Endodermal cell (in vitro differentiated cells): ENCODE results near the gene IFT88. TPM values are rescaled to one million over a fixed set of nuclear protein-coding genes. Genes with fewer than 3 reads are reported as not detected.
"Not testable (repeated sequence)": the region's sequence is repeated elsewhere in the genome, so short reads cannot be mapped to it uniquely, and the experiment has no call there.

Experiments
- DNase-seq: peaks from one replicate; pipeline ENCODE4 v3.0.0-alpha.2; 2017
- H3K27ac ChIP-seq: 2 replicates; pipeline ENCODE4 v1.5.1; 2013; ENCODE audit warnings: mild to moderate bottlenecking, low read depth, low read length, moderate library complexity
- H3K27me3 ChIP-seq: 2 replicates; pipeline ENCODE4 v1.6.1; 2013; ENCODE audit warnings: mild to moderate bottlenecking, low read length, moderate library complexity; ENCODE audit not compliant: insufficient read depth, control insufficient read depth, poor library complexity, severe bottlenecking
- H3K36me3 ChIP-seq: 2 replicates; pipeline ENCODE4 v1.7.0; 2013; ENCODE audit warnings: mild to moderate bottlenecking, low read length, moderate library complexity; ENCODE audit not compliant: control insufficient read depth, insufficient read depth
- H3K4me1 ChIP-seq: one replicate; pipeline ENCODE4 v1.7.0; 2013; ENCODE audit warnings: low read length; ENCODE audit not compliant: control insufficient read depth, insufficient read depth
- H3K4me3 ChIP-seq: 2 replicates; pipeline ENCODE4 v1.5.1; 2013; ENCODE audit warnings: mild to moderate bottlenecking, low read length, moderate library complexity
- H3K9ac ChIP-seq: 2 replicates; pipeline ENCODE4 v1.6.1; 2013; ENCODE audit warnings: mild to moderate bottlenecking, low read length, moderate library complexity; ENCODE audit not compliant: poor library complexity, severe bottlenecking; ENCODE audit errors: extremely low read depth
- H3K9me3 ChIP-seq: 2 replicates; pipeline ENCODE4 v1.6.1; 2013; ENCODE audit warnings: mild to moderate bottlenecking, low read length, moderate library complexity; ENCODE audit not compliant: control insufficient read depth
- H3K27ac Mint-ChIP-seq: 2 replicates; pipeline ENCODE4 v1.8.0; 2020; ENCODE audit warnings: mixed read lengths
- H3K27me3 Mint-ChIP-seq: 2 replicates; pipeline ENCODE4 v1.8.0; 2021; ENCODE audit warnings: mild to moderate bottlenecking, mixed read lengths; ENCODE audit not compliant: insufficient read depth
- H3K36me3 Mint-ChIP-seq: 2 replicates; pipeline ENCODE4 v1.8.0; 2020; ENCODE audit warnings: low read depth, mixed read lengths
- H3K4me1 Mint-ChIP-seq: 2 replicates; pipeline ENCODE4 v1.8.0; 2020; ENCODE audit warnings: mixed read lengths
- H3K4me3 Mint-ChIP-seq: 2 replicates; pipeline ENCODE4 v1.8.0; 2020; ENCODE audit warnings: mild to moderate bottlenecking, moderate library complexity, mixed read lengths
- H3K9me3 Mint-ChIP-seq: 2 replicates; pipeline ENCODE4 v1.8.0; 2020; ENCODE audit warnings: mild to moderate bottlenecking, mixed read lengths
- WGBS, 2 experiments: methylation state at CpG; one replicate each; pipeline versions ENCODE4 v1.1.5 to v1.1.7; 2013; ENCODE audit warnings: missing lambda C conversion rate in 2 of 2, mixed read lengths in 1 of 2; ENCODE audit not compliant: insufficient coverage in 1 of 2, insufficient read length in 1 of 2; 5-methylcytosine and 5-hydroxymethylcytosine counted together
- total RNA-seq, 2 donors: library from RNA; stranded (reverse); fragmentation: NEBNext Ultra II Directional in 1 of 2; extraction: Animal tissue kit (Norgen Biotek cat#: 25700) in 1 of 2; gene quantifications; 2 replicates in 1 of 2; 3 replicates in 1 of 2; pipeline ENCODE4 v1.2.1, GENCODE V29; 2021
- TF ChIP-seq, protein P1 (sequence below): fragments of 200-600 bp; sonication (generic); conservative IDR thresholded peaks from 2 replicates; pipeline ENCODE4 v1.5.0; 2021; ENCODE audit warnings: antibody characterized with exemption, mild to moderate bottlenecking

Gene IFT88
- total RNA-seq, 2 donors from 2014 or later: 15.2 to 18.7 TPM

DNA sequence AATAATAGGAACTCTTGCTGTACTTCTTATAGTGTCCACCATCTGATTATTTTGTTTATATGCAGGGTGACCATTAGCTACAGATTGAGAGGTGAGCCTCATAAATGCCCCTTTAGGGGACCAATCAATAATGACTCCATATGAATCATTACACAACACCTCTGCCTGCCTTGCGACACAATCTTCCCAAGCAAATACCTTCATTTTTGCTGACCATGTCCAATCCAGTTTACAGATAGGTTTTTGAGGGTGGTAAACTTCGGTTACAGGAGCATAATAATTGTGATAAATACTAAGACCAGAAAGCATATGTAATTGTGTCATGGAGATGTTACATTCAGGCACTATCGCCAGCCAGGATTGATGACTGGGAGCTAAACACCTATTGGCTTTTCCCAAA is 112.9 kb downstream of the IFT88 start:
- Mint-ChIP-seq H3K27me3 (no peaks in the 10 kb centered on the region), H3K27ac (no peak overlapping the region), H3K4me3 (no peak overlapping the region), H3K36me3 (peaks cover 8% of the 10 kb centered on the region), H3K9me3 (no peaks in the 10 kb centered on the region), H3K4me1 (peaks cover 39% of the 10 kb centered on the region)
- H3K4me3 ChIP-seq: no peak overlapping the region
- H3K36me3 ChIP-seq: no peaks in the 10 kb centered on the region
- peaks cover 5% of the 10 kb centered on the region for H3K4me1 ChIP-seq
- no peak overlapping the region for H3K27ac ChIP-seq
- 70 to 98% methylated on average over 2 of the region's 3 CpGs for WGBS, 2 experiments
- no peak overlapping the region for H3K9ac ChIP-seq
- TF ChIP-seq, protein P1, sequence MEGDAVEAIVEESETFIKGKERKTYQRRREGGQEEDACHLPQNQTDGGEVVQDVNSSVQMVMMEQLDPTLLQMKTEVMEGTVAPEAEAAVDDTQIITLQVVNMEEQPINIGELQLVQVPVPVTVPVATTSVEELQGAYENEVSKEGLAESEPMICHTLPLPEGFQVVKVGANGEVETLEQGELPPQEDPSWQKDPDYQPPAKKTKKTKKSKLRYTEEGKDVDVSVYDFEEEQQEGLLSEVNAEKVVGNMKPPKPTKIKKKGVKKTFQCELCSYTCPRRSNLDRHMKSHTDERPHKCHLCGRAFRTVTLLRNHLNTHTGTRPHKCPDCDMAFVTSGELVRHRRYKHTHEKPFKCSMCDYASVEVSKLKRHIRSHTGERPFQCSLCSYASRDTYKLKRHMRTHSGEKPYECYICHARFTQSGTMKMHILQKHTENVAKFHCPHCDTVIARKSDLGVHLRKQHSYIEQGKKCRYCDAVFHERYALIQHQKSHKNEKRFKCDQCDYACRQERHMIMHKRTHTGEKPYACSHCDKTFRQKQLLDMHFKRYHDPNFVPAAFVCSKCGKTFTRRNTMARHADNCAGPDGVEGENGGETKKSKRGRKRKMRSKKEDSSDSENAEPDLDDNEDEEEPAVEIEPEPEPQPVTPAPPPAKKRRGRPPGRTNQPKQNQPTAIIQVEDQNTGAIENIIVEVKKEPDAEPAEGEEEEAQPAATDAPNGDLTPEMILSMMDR: no peak
- no peaks in the 10 kb centered on the region for H3K27me3 ChIP-seq
- H3K9me3 ChIP-seq: no peaks in the 10 kb centered on the region
- DNase-seq: no peak

DNA sequence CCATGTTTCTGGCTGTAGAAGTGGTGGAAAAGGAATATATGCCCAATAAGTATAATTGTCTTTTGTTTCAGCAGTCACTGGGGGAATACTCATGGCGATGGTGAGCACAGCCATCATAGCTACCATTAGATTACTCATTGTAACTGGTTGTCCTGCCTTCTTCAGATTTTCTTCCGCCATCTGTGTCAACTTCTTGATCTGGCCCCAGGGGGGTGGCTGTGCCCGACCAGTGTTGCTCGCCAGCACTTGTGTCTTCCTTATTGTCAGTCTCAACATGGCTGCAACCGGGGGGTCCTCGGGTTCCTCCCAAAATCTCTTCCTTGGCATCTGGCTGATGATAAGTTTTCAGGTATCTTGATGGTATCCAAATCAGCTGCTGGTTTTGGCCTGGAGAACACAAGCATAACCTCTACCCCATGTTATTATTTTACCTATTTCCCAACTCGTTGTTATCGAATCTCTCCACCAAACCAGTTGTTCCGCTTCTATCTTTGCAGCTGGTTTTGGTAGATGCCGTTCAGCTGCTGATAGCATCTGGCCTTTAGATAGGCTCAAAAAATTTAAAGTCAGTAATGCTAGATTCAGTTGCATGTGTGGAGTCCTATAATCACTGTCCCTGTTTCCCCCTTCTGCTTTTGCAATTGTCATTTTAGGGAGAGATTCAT is 113.6 kb downstream of the IFT88 start:
- Mint-ChIP-seq H3K36me3 (peaks cover 8% of the 10 kb centered on the region), H3K27ac (no peak overlapping the region), H3K4me1 (peaks cover 42% of the 10 kb centered on the region), H3K9me3 (no peaks in the 10 kb centered on the region), H3K27me3 (no peaks in the 10 kb centered on the region), H3K4me3 (no peak overlapping the region)
- Histone ChIP-seq H3K27ac (no peak overlapping the region), H3K4me1 (peaks cover 5% of the 10 kb centered on the region), H3K9ac (no peak overlapping the region), H3K27me3 (no peaks in the 10 kb centered on the region), H3K36me3 (no peaks in the 10 kb centered on the region), H3K9me3 (no peaks in the 10 kb centered on the region), H3K4me3 (no peak overlapping the region)
- DNase-seq: no peak
- WGBS, 2 experiments: 94 to 100% methylated on average over 3 to 10 of the region's 10 CpGs
- TF ChIP-seq, protein P1: no peak

DNA sequence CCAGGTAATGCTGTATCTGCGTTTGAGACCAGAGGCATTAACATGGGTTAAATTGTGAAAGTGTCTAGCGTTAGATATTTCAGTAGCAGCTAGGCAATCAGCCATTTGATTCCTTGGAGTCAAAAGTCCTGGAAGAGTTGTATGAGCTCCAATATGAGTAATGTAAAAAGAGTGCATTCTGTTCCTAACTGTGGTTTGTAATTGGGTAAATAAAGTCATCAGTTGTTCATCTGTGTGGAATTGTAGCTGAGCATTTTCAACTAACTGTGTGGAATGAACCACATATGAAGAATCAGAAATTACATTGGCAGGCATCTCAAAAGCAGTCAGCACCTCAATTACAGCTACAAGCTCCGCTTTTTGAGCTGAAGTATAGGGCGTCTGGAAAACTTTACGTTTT is 114.5 kb downstream of the IFT88 start:
- H3K9me3 ChIP-seq, H3K27me3 Mint-ChIP-seq, H3K27ac ChIP-seq, H3K36me3 Mint-ChIP-seq, H3K27ac Mint-ChIP-seq, H3K36me3 ChIP-seq, H3K27me3 ChIP-seq, H3K9me3 Mint-ChIP-seq, H3K9ac ChIP-seq, H3K4me3 Mint-ChIP-seq, DNase-seq, H3K4me1 ChIP-seq, H3K4me3 ChIP-seq: not testable (repeated sequence)
- H3K4me1 Mint-ChIP-seq: peaks cover 42% of the 10 kb centered on the region
- WGBS, 2 experiments: 74 to 86% methylated on average over 4 to 5 of the region's 5 CpGs

DNA sequence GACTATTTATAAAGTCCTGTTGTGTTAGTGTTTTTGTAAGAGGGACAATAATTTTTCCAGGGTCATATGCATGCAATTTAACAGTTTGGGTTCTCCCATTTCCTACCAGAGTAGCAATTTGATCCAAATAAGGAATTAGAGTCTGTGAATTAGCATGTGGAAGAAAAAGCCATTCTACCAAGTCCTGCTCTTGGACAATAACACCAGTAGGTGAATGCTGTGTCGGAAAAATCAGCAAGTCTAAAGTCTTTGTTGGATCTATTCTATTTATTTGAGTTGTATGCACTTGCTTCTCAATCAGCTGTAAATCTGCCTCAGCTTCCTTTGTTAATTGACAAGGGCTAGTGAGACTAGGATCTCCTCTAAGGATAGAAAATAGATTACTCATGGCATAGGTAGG is 115.1 kb downstream of the IFT88 start:
- TF ChIP-seq, protein P1: no peak
- Histone ChIP-seq H3K4me3 (no peak overlapping the region), H3K27me3 (no peaks in the 10 kb centered on the region), H3K9ac (no peak overlapping the region), H3K9me3 (no peaks in the 10 kb centered on the region), H3K36me3 (no peaks in the 10 kb centered on the region), H3K4me1 (peaks cover 5% of the 10 kb centered on the region), H3K27ac (no peak overlapping the region)
- Mint-ChIP-seq H3K27me3 (no peaks in the 10 kb centered on the region), H3K4me3 (no peak overlapping the region), H3K27ac (no peak overlapping the region), H3K4me1 (peaks cover 43% of the 10 kb centered on the region), H3K36me3 (peaks cover 3% of the 10 kb centered on the region), H3K9me3 (no peaks in the 10 kb centered on the region)
- no peak for DNase-seq
- WGBS, 2 experiments: 90 to 100% methylated on average over 1 of the region's 1 CpG
